Liver (tissue), 9 donors: ENCODE measurements around the gene RACGAP1. TPM values are rescaled to one million over a fixed set of nuclear protein-coding genes. Genes with fewer than 3 reads are reported as not detected.

Experiments used
- DNase-seq: peaks from one replicate; pipeline ENCODE4 v3.0.0-alpha.2; 2017; ENCODE audit warnings: low spot score
- H3K27ac ChIP-seq, 2 donors: one replicate each; pipeline ENCODE4 v1.7.0; 2013; ENCODE audit warnings: inconsistent platforms in 2 of 2, low read length in 2 of 2, control low read depth in 1 of 2, low read depth in 1 of 2, mild to moderate bottlenecking in 1 of 2
- H3K27me3 ChIP-seq, 4 donors: one replicate each; pipeline versions ENCODE4 v1.6.1 to v1.7.0; 2013; ENCODE audit warnings: low read length in 3 of 4, inconsistent platforms in 1 of 4, mild to moderate bottlenecking in 1 of 4, moderate library complexity in 1 of 4; ENCODE audit not compliant: control insufficient read depth in 4 of 4, insufficient read depth in 4 of 4
- H3K36me3 ChIP-seq, 4 donors: one replicate each; pipeline versions ENCODE4 v1.6.1 to v1.7.0; 2013; ENCODE audit warnings: low read length in 3 of 4, mild to moderate bottlenecking in 3 of 4, low read depth in 1 of 4, moderate library complexity in 1 of 4; ENCODE audit not compliant: control insufficient read depth in 4 of 4, insufficient read depth in 3 of 4
- H3K4me1 ChIP-seq, 4 donors: one replicate each; pipeline versions ENCODE4 v1.6.1 to v1.7.0; 2013; ENCODE audit warnings: low read length in 3 of 4, mild to moderate bottlenecking in 3 of 4, moderate library complexity in 1 of 4; ENCODE audit not compliant: control insufficient read depth in 4 of 4, insufficient read depth in 4 of 4
- H3K4me3 ChIP-seq, 3 donors: one replicate each; pipeline versions ENCODE4 v1.6.1 to v1.7.0; 2013; ENCODE audit warnings: low read length in 3 of 3, control low read depth in 1 of 3, low read depth in 1 of 3, mild to moderate bottlenecking in 1 of 3
- H3K9ac ChIP-seq, 2 donors: one replicate each; pipeline ENCODE4 v1.7.0; 2013; ENCODE audit warnings: low read length in 2 of 2, mild to moderate bottlenecking in 2 of 2, moderate library complexity in 2 of 2, control low read depth in 1 of 2, low read depth in 1 of 2
- H3K9me3 ChIP-seq, 4 donors: one replicate each; pipeline versions ENCODE4 v1.6.1 to v1.7.0; 2013; ENCODE audit warnings: low read length in 3 of 4; ENCODE audit not compliant: control insufficient read depth in 4 of 4
- ATF3 ChIP-seq: IDR thresholded peaks from 2 replicates; pipeline ENCODE4 v1.6.1; 2016; ENCODE audit warnings: antibody characterized with exemption
- CTCF ChIP-seq: fragments of 150-350 bp; IDR thresholded peaks from 2 replicates; pipeline ENCODE4 v1.5.1; 2017; ENCODE audit warnings: improper control_type of control experiment, low read depth, low read length; ENCODE audit not compliant: missing input control
- FOXA1 ChIP-seq: IDR thresholded peaks from 2 replicates; pipeline ENCODE4 v1.6.1; 2016; ENCODE audit warnings: antibody characterized with exemption
- FOXA2 ChIP-seq: IDR thresholded peaks from 2 replicates; pipeline ENCODE4 v1.6.1; 2016; ENCODE audit warnings: antibody characterized with exemption
- GABPA ChIP-seq, 2 donors: IDR thresholded peaks in 1 of 2; conservative IDR thresholded peaks in 1 of 2; 2 replicates each; pipeline ENCODE4 v1.6.1; 2016; ENCODE audit warnings: antibody characterized with exemption in 2 of 2, mild to moderate bottlenecking in 1 of 2, moderate library complexity in 1 of 2
- HNF4A ChIP-seq, 2 donors: conservative IDR thresholded peaks; 2 replicates each; pipeline ENCODE4 v1.6.1; 2016; ENCODE audit warnings: antibody characterized with exemption in 2 of 2, mild to moderate bottlenecking in 2 of 2
- HNF4G ChIP-seq: IDR thresholded peaks from 2 replicates; pipeline ENCODE4 v1.6.1; 2016; ENCODE audit warnings: antibody characterized with exemption
- JUND ChIP-seq, 2 donors: IDR thresholded peaks; 2 replicates each; pipeline ENCODE4 v1.6.1; 2016; ENCODE audit warnings: antibody characterized with exemption in 2 of 2
- MAX ChIP-seq: IDR thresholded peaks from 2 replicates; pipeline ENCODE4 v1.6.1; 2016; ENCODE audit warnings: antibody characterized with exemption
- RAD21 ChIP-seq, 2 donors: IDR thresholded peaks; 2 replicates each; pipeline ENCODE4 v1.6.1; 2016; ENCODE audit warnings: antibody characterized with exemption in 2 of 2, mild to moderate bottlenecking in 2 of 2
- REST ChIP-seq: IDR thresholded peaks from 2 replicates; pipeline ENCODE4 v1.6.1; 2016; ENCODE audit warnings: antibody characterized with exemption, mild to moderate bottlenecking
- RXRA ChIP-seq, 2 donors: IDR thresholded peaks; 2 replicates each; pipeline ENCODE4 v1.6.1; 2017 to 2018; ENCODE audit warnings: antibody characterized with exemption in 2 of 2, mild to moderate bottlenecking in 1 of 2
- TAF1 ChIP-seq: conservative IDR thresholded peaks from 2 replicates; pipeline ENCODE4 v1.6.1; 2016; ENCODE audit warnings: antibody characterized with exemption, mild to moderate bottlenecking
- YY1 ChIP-seq: IDR thresholded peaks from 2 replicates; pipeline ENCODE4 v1.6.1; 2016; ENCODE audit warnings: antibody characterized with exemption, mild to moderate bottlenecking
- WGBS: extraction: QIAGEN DNeasy Blood & Tissue Kit; methylation state at CpG from one replicate; pipeline ENCODE4 v1.1.7; 2013; 5-methylcytosine and 5-hydroxymethylcytosine counted together
- polyA plus RNA-seq, 2 donors: library from polyadenylated mRNA; stranded (reverse) in 1 of 2; unstranded in 1 of 2; fragments of 200-250 nt in 1 of 2; fragments of >200 nt in 1 of 2; fragmentation: Nextera tagmentation in 1 of 2; extraction: Ambion mirVana in 1 of 2; gene quantifications; one replicate each; pipeline versions ENCODE4 v1.2.1 to v1.2.3, GENCODE V29; 2013 to 2015
- total RNA-seq, 2 donors: library from RNA; depleted of rRNA; stranded (reverse); fragments of >200 nt; gene quantifications; one replicate each; pipeline ENCODE4 v1.2.3, GENCODE V29; 2014
- donor health status: healthy.
- donor health status: healthy.
- donor health status: healthy.
- donor health status: healthy.
- donor health status: healthy.

The RACGAP1 gene
- total and polyA plus RNA-seq, 4 donors, result 1.0 to 38.3 (median 2.9) TPM

GRCh38 chr12:49967777-49968250, 57.5 kb downstream of the RACGAP1 start:
- H3K27me3 ChIP-seq, result no peaks in the 10 kb centered on the region
- no peak overlapping the region for H3K9ac ChIP-seq
- no peak overlapping the region for H3K4me3 ChIP-seq
- peaks cover 10 to 41% (median 26%) of the 10 kb centered on the region in 4 donors for H3K4me1 ChIP-seq
- H3K27ac ChIP-seq, result no peak overlapping the region
- no peaks in the 10 kb centered on the region for H3K9me3 ChIP-seq
- TF ChIP-seq HNF4G, result no peak
- no peak for TF ChIP-seq RXRA (IDR thresholded peaks at IDR 0.05)
- no peak for TF ChIP-seq TAF1
- no peak for TF ChIP-seq REST
- no peak for TF ChIP-seq GABPA (IDR thresholded peaks at IDR 0.05 in 1 of 2, conservative IDR thresholded peaks at IDR 0.05 in 1 of 2)
- TF ChIP-seq ATF3, result no peak
- TF ChIP-seq FOXA2, result no peak
- TF ChIP-seq CTCF, result no peak
- TF ChIP-seq RAD21 (IDR thresholded peaks at IDR 0.05), result no peak
- no peak for TF ChIP-seq YY1
- no peak for TF ChIP-seq FOXA1
- no peak for TF ChIP-seq JUND (IDR thresholded peaks at IDR 0.05)
- no peak for DNase-seq
- WGBS, result 50% methylated on average over 15 of the region's 15 CpGs
- H3K36me3 ChIP-seq, result no peaks in the 10 kb centered on the region

GRCh38 chr12:49967042-49967776, 58.1 kb downstream of the RACGAP1 start:
- TF ChIP-seq MAX, result no peak
- no peak for TF ChIP-seq FOXA2
- TF ChIP-seq HNF4G, result no peak
- no peak for TF ChIP-seq GABPA (IDR thresholded peaks at IDR 0.05 in 1 of 2, conservative IDR thresholded peaks at IDR 0.05 in 1 of 2)
- TF ChIP-seq YY1, result no peak
- no peak for TF ChIP-seq REST
- TF ChIP-seq RAD21 (IDR thresholded peaks at IDR 0.05), result peak; percentile 83 to 86
- TF ChIP-seq RXRA (IDR thresholded peaks at IDR 0.05), result no peak
- TF ChIP-seq CTCF, result peak; percentile 95
- TF ChIP-seq TAF1, result no peak
- TF ChIP-seq HNF4A (conservative IDR thresholded peaks at IDR 0.05), result no peak
- peaks cover 13 to 41% (median 26%) of the 10 kb centered on the region in 4 donors for H3K4me1 ChIP-seq
- H3K36me3 ChIP-seq, result no peaks in the 10 kb centered on the region
- WGBS, result 3% methylated on average over 40 of the region's 40 CpGs
- no peak overlapping the region for H3K27ac ChIP-seq
- peak overlapping the region in 2 of 3 donors; percentile 20 to 29 for H3K4me3 ChIP-seq
- no peak overlapping the region for H3K9ac ChIP-seq
- DNase-seq, result peak; percentile 97
- no peaks in the 10 kb centered on the region for H3K27me3 ChIP-seq
- no peaks in the 10 kb centered on the region for H3K9me3 ChIP-seq
